Stomach smooth muscle (tissue), 2 donors: ENCODE data around the gene SH2D7.

Source experiments
- H3K27ac ChIP-seq: one replicate; pipeline ENCODE4 v1.7.0; 2013; ENCODE audit warnings: mild to moderate bottlenecking, low read length, inconsistent platforms
- H3K27me3 ChIP-seq, 2 donors: one replicate each; pipeline ENCODE4 v1.7.0; 2013; ENCODE audit warnings: low read length in 2 of 2; ENCODE audit not compliant: insufficient read depth in 2 of 2, control insufficient read depth in 1 of 2
- H3K36me3 ChIP-seq, 2 donors: one replicate each; pipeline ENCODE4 v1.7.0; 2013; ENCODE audit warnings: low read length in 2 of 2; ENCODE audit not compliant: control insufficient read depth in 2 of 2, insufficient read depth in 2 of 2
- H3K4me1 ChIP-seq: one replicate; pipeline ENCODE4 v1.7.0; 2013; ENCODE audit warnings: low read length; ENCODE audit not compliant: control insufficient read depth, insufficient read depth
- H3K4me3 ChIP-seq, 2 donors: one replicate each; pipeline ENCODE4 v1.7.0; 2013; ENCODE audit warnings: low read length in 2 of 2
- H3K9ac ChIP-seq, 2 donors: one replicate each; pipeline ENCODE4 v1.7.0; 2013; ENCODE audit warnings: low read length in 2 of 2, mild to moderate bottlenecking in 1 of 2
- H3K9me3 ChIP-seq, 2 donors: one replicate each; pipeline ENCODE4 v1.7.0; 2013; ENCODE audit warnings: low read length in 2 of 2; ENCODE audit not compliant: control insufficient read depth in 2 of 2
- donor health status: healthy.
- donor health status: Pancreatic carcinoma.

The SH2D7 gene

DNA sequence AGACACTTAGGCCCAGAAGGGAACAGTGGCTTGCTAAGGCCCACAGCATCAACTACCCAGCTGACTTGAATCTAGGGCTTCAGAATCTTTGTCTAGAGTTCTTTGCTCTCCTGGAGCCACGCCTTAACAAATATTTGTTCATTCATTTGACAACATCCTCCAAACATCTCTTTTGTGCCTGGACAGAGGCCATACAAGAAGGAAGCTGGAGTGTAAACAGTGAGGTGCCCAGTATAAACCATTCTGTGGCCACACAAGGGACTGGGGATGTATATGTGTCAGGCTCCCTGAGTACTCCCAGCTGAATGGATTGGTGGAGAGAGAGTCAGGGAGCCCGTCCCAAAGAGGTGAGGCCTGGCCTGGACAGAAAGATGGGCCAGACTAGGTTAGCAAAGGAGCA lies 35.5 kb downstream of the SH2D7 start:
- Histone ChIP-seq H3K36me3 (no peaks in the 10 kb centered on the region), H3K27me3 (no peaks in the 10 kb centered on the region), H3K4me1 (peaks cover 13% of the 10 kb centered on the region), H3K4me3 (no peak overlapping the region), H3K9me3 (no peaks in the 10 kb centered on the region), H3K9ac (no peak overlapping the region), H3K27ac (no peak overlapping the region)

DNA sequence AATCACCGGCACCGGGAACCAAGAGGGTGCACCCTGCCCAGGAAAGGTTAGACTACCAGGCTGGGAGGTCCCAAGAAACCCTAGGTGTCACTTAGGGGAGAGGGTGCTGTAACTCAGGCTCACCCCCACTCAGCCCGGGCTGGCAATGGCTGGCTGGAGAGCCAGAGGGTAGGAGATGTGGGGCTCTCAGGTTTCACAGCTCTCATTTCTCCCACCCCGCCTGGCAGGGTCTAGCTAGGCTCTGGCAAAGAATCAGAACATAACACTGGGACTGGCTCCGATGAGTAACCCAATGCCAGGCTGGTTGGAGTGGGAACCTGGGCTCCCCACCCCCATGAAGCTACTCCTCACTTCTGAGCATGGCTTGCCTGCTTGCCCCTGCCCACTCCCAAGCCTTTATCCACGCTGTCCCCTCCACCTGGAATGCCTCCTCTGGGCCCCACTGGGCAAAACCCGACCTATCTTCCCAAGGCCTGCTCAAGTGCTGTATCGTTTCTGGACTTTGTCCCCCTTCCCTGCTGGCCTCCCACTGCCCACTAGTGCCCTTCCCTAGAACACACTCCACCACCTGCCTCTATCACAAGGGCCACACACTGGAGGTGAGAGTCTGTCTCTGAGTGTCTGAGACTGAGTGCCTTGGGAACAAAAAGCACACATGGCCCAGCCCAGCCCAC lies 36.9 kb downstream of the SH2D7 start:
- H3K9me3 ChIP-seq: no peaks in the 10 kb centered on the region
- H3K4me1 ChIP-seq: peaks cover 13% of the 10 kb centered on the region
- H3K27ac ChIP-seq: no peak overlapping the region
- H3K36me3 ChIP-seq: no peaks in the 10 kb centered on the region
- H3K27me3 ChIP-seq: no peaks in the 10 kb centered on the region
- no peak overlapping the region for H3K9ac ChIP-seq
- H3K4me3 ChIP-seq: no peak overlapping the region

DNA sequence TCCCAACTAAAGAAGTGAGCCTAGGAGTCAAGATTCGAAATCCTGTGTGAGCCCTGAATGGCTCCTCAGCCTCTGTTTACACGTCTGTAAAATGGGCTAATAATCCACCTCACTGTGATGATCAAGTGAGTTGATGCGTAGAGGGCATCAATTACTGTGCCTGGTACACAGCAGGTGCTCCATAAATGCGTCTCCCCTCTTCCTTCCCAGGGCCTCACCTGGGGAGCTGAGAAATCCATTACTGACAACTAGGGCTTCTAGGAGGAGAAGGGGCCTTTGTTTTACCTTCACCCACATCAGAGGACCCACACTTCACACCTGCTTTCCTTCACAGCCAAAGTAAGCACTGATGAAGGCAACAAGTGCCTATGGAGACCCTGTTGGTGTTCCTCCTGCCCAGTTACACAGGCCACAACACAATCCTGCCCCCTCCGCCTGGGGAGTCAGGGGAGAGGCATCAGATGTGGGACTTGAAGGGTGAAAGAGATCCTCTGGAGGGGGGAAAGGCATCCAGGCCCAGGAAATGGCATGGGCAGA lies 37.5 kb downstream of the SH2D7 start:
- no peaks in the 10 kb centered on the region for H3K27me3 ChIP-seq
- H3K36me3 ChIP-seq: no peaks in the 10 kb centered on the region
- no peak overlapping the region for H3K27ac ChIP-seq
- no peak overlapping the region for H3K9ac ChIP-seq
- H3K4me3 ChIP-seq: no peak overlapping the region
- peaks cover 13% of the 10 kb centered on the region for H3K4me1 ChIP-seq
- no peaks in the 10 kb centered on the region for H3K9me3 ChIP-seq

DNA sequence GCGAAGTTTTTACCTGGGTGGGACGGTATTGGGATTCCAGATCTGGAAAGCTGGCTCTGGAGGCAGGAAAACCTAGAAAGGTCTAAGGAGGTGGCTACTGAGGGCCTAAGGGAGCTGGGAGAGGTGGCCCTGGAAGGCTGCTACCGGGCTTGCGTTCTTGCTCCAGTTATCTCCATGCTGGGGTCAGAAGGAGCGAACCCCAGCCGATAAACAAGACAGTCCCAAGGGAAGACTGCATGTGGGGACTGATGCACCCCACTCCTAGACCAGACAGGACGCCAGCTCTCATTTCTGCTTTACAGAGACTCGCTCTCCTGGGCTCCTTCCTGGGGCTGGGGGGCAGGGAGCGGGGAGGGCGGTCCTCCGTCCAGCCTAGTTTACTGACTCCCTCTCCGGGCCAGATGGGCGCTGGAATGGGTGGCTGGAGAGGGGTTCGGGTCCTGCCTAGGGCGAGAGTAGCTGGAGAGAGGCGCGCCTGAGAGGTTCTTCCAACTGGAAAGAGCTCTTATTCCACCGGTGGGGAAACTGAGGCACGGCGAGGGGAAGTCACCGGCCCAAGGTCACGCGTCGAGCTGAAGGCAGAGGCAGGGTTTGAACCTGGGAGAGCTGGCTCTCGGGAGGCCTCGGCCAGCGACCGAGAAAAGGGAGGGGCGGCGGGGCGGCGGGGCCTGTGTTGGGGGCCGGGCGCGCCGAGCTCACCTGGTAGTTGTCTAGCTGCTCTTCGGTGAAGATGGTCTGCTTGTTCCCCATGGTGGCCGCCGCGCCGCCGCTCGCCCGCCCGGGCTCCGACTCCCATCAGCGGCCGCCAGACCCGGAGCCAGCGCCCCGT lies 38.3 kb downstream of the SH2D7 start:
- Histone ChIP-seq H3K4me3 (peak overlapping the region in 1 of 2 donors; percentile 83), H3K27ac (no peak overlapping the region), H3K9me3 (no peaks in the 10 kb centered on the region), H3K36me3 (no peaks in the 10 kb centered on the region), H3K4me1 (peaks cover 13% of the 10 kb centered on the region), H3K27me3 (no peaks in the 10 kb centered on the region), H3K9ac (no peak overlapping the region)

DNA sequence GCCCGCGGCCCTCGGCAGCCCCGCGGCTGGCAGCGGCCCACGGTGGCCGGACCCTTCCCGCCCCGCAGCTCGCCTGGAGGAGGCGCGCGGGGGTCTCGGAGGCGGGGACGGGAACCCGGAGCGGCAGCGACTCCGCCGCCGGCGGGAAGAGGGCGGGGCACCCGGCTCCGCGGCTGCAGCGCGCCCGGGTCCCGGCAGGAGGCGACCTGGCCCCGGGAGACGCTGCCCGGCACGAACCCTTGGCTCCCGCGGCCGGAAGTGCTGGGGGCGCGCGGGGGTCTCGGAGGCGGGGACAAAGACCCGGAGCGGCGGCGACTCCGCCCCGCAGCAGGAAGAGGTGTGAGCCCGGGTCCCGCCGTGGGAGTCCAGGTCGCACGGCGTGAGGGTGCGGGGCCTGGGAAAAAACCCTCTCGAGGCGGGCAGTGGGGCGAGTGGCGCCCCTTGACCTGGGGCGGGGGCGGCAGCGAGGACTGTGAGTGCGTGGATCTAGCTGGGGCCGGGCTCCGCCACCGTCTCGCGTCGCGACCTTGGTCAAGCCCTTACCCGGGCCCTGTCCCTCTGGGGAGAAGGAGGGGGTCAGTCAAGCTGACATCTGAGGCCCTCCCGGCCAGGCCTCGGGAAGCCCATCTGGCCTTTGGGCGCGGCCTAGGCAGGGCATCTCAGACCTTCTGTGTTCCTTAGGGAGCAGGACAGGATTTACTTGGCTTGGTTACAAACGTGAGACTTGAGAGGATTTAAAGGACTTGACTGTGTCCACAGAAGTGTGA lies 39.1 kb downstream of the SH2D7 start, which contains the start of gene CIB2:
TSS of gene CIB2 (minus strand) at position 151 of the 767 bp plus-strand sequence. CDS start 230 bp downstream, outside the sequence.
- no peaks in the 10 kb centered on the region for H3K36me3 ChIP-seq
- peak within 1 kb of the TSS; percentile 74 for H3K27ac ChIP-seq
- no peaks in the 10 kb centered on the region for H3K27me3 ChIP-seq
- H3K4me3 ChIP-seq: peak within 1 kb of the TSS; percentile 66 to 83
- no peaks in the 10 kb centered on the region for H3K9me3 ChIP-seq
- H3K4me1 ChIP-seq: peaks cover 13% of the 10 kb centered on the region
- peak within 1 kb of the TSS; percentile 95 to 96 for H3K9ac ChIP-seq

DNA sequence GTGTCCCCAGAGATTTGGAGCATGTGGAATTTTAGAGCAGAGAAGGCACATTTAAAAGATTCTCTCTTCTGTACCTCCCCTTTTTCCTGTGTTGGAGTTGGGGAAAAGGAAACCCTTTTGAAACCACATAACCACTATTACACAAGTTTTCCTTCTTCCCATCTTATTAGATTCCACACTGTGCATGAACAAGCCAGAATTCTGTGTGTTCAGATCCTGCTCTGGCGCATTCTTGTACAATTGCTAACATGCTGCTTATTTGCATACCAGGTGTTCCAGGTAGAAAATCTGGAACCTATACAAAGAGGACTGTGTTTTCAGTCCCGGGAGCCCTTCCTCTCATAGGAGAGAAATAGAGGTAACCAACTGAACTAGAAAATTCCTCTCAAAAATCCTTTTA lies 41.4 kb downstream of the SH2D7 start:
- no peak overlapping the region for H3K27ac ChIP-seq

DNA sequence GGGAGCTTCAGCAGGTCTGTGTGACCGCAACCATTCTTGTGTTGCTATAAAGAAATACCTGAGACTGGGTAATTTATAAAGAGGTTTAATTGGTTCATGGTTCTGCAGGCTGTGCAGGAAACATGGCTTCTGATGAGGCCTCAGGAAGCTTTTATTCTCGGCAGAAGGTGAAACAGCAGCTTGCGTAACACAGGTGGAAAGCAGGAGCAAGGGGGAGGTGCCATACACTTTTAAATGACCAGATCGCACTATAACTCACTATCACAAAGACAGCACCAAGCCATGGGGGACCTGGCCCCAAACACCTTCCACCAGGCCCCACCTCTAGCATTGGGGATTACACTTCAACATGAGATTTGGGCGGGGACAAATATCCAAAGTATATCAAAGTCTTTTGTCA lies 47.2 kb downstream of the SH2D7 start:
- H3K27ac ChIP-seq: no peak overlapping the region
- H3K27me3 ChIP-seq: no peaks in the 10 kb centered on the region
- no peaks in the 10 kb centered on the region for H3K36me3 ChIP-seq
- H3K4me3 ChIP-seq: no peak overlapping the region
- H3K9me3 ChIP-seq: no peaks in the 10 kb centered on the region
- no peaks in the 10 kb centered on the region for H3K4me1 ChIP-seq
- no peak overlapping the region for H3K9ac ChIP-seq

More for the DNA sequence above, 41.4 kb downstream of the SH2D7 start:
- H3K27me3 ChIP-seq: no peaks in the 10 kb centered on the region
- H3K9ac ChIP-seq: peak overlapping the region in 1 of 2 donors; percentile 28
- peaks cover 13% of the 10 kb centered on the region for H3K4me1 ChIP-seq
- no peaks in the 10 kb centered on the region for H3K36me3 ChIP-seq
- H3K9me3 ChIP-seq: no peaks in the 10 kb centered on the region
- no peak overlapping the region for H3K4me3 ChIP-seq

DNA sequence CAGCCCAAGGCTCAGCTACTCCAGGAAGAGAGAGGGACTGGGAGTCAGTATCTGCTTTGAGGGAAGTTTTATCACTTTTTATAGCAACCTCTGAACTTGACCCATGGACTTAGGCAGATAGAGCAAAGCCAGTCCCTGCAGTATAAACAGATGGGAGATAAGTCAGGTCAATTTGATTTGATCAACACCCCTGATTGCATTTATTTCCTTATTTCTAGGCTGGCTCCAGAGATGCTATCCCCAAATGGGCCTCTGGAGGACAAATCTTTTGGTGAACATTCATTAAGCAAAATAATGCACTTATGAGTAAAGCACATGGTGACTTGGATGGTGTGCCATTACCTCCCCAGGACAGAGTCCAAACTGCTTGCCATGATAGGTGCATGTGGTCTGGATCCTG lies 47.9 kb downstream of the SH2D7 start:
- Histone ChIP-seq H3K9ac (no peak overlapping the region), H3K27ac (no peak overlapping the region), H3K36me3 (no peaks in the 10 kb centered on the region), H3K4me1 (no peaks in the 10 kb centered on the region), H3K4me3 (no peak overlapping the region), H3K9me3 (no peaks in the 10 kb centered on the region), H3K27me3 (no peaks in the 10 kb centered on the region)

DNA sequence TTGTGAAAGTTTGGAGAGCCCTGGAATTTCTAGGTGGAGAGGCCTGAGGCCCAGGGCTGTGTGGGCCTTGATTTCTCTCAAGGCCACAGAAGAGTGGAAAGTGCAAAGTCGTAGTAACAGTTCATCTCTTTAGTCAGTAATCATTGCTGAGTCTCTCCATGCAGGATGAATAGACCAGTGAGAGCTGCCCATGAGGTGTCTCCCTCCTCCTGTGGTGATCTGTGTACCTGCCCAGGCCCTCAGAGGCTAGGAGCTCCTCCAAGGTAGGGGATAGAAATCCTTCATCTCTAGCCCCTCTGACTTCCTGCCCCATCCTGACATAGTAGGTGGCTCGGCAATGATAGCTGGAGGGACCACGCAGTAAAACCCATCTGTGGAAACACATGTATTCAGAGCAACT lies 50.0 kb downstream of the SH2D7 start:
- H3K4me3 ChIP-seq: no peak overlapping the region
- no peaks in the 10 kb centered on the region for H3K36me3 ChIP-seq
- no peak overlapping the region for H3K9ac ChIP-seq
- H3K27ac ChIP-seq: no peak overlapping the region
- H3K4me1 ChIP-seq: no peaks in the 10 kb centered on the region
- no peaks in the 10 kb centered on the region for H3K9me3 ChIP-seq
- no peaks in the 10 kb centered on the region for H3K27me3 ChIP-seq

DNA sequence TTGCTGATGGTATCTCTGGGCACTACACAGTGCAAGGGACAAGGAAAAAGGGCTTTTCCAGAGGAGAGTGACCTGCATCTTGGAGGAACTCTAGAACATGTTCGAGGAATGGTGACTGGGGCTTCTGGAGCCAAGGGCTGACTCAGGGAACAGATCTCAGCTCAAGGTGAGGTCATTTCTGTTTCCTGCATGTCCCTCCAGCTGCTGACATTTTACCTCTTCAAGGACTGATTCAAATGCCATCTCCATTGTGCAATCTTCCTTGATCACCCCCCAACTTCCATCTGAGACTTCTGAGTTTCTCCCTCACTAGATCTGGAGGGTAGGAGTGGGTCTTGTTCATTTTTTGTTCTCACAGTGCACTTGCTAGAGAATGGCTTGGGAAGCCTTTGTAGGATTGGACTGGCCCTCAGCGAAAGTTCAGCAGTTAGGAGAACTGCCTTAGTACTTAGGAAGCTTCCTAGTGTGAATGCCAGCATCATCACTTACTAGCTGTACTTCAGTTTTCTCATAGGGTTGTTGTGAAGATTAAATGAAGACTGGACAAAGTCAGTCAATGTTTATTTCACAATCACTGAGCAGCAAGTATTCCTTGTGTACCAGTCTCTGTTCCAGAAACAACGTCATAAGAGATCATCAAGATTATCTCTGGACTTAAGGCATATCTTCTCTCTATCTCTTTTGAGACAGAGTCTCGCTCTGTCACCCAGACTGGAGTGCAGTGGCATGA lies 54.2 kb downstream of the SH2D7 start:
- H3K4me3 ChIP-seq: no peak overlapping the region
- H3K27ac ChIP-seq: no peak overlapping the region
- H3K27me3 ChIP-seq: no peaks in the 10 kb centered on the region
- no peaks in the 10 kb centered on the region for H3K9me3 ChIP-seq
- no peak overlapping the region for H3K9ac ChIP-seq
- H3K36me3 ChIP-seq: no peaks in the 10 kb centered on the region
- H3K4me1 ChIP-seq: peaks cover 20% of the 10 kb centered on the region
